ENCODE results near the gene NCKAP1. TPM values are rescaled to one million over a fixed set of nuclear protein-coding genes. Genes with fewer than 3 reads are reported as not detected.

NCKAP1 gene
- total and polyA plus RNA-seq, 2 donors (not counting 3 experiments of a cell fraction or from before 2014, with no cell fraction given) = 49.4 to 130 TPM

DNA sequence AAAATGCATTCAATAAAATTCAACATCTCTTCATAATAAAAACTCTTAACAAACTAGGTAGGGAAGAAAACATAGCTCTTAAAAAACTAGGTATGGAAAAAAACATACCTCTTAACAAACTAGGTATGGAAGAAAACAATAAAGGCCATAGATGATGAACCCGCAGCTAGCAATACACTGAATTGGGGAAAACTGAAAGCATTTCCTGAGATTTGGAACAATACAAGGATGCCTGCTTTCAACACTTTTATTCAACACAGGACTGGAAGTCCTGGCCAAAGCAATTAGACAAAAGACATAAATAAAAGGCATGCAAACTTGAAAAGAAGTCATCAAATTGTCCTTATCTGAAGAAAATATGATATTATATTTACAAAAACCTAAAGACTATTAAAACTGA is 67.8 kb downstream of the NCKAP1 start:
- Histone ChIP-seq H3K4me2 (ENCODE audit: insufficient read depth, low read length) (no peak overlapping the region), H2AFZ (ENCODE audit: low read depth, low read length) (no peak overlapping the region), H3K9me3 (replicated peaks; ENCODE audit: control insufficient read depth, insufficient read depth, low read length) (no peaks in the 10 kb centered on the region), H4K20me1 (replicated peaks; ENCODE audit: control insufficient read depth, extremely low read depth, insufficient read depth, low read length) (no peaks in the 10 kb centered on the region), H3K27ac (ENCODE audit: insufficient read depth, low read depth, low read length) (no peak overlapping the region), H3K36me3 (ENCODE audit: control insufficient read depth in 2 of 2, extremely low read depth in 1 of 2, insufficient read depth in 2 of 2, low read length in 2 of 2) (peaks cover 5 to 12% of the 10 kb centered on the region in 2 experiments), H3K4me3 (replicated peaks in 1 of 3; ENCODE audit: insufficient read depth in 1 of 3, low read depth in 1 of 3, low read length in 3 of 3) (no peak overlapping the region), H3K79me2 (ENCODE audit: control insufficient read depth, insufficient read depth, low read length) (peaks cover 27% of the 10 kb centered on the region), H3K9me1 (replicated peaks; ENCODE audit: control insufficient read depth, extremely low read depth, insufficient read depth, low read length) (no peaks in the 10 kb centered on the region), H3K4me1 (ENCODE audit: control insufficient read depth, extremely low read depth, insufficient read depth, low read length) (peaks cover 6% of the 10 kb centered on the region), H3K27me3 (ENCODE audit: control insufficient read depth in 2 of 2, insufficient read depth in 2 of 2, low read length in 2 of 2) (no peaks in the 10 kb centered on the region), H3K9ac (replicated peaks; ENCODE audit: extremely low read depth, insufficient read depth, low read length) (no peak overlapping the region)
- CTCF ChIA-PET = interaction anchor here (1.0 to 2.1 kb wide), 4 partner anchors 10 to 208 kb away, joined by 3 to 9 read pairs (median 5); no protein-coding TSS in a partner anchor
- DNase-seq (ENCODE audit: low read depth, low spot score) = peak; percentile 82
- POLR2A ChIA-PET = no interaction called here
- TF ChIP-seq, protein P1, sequence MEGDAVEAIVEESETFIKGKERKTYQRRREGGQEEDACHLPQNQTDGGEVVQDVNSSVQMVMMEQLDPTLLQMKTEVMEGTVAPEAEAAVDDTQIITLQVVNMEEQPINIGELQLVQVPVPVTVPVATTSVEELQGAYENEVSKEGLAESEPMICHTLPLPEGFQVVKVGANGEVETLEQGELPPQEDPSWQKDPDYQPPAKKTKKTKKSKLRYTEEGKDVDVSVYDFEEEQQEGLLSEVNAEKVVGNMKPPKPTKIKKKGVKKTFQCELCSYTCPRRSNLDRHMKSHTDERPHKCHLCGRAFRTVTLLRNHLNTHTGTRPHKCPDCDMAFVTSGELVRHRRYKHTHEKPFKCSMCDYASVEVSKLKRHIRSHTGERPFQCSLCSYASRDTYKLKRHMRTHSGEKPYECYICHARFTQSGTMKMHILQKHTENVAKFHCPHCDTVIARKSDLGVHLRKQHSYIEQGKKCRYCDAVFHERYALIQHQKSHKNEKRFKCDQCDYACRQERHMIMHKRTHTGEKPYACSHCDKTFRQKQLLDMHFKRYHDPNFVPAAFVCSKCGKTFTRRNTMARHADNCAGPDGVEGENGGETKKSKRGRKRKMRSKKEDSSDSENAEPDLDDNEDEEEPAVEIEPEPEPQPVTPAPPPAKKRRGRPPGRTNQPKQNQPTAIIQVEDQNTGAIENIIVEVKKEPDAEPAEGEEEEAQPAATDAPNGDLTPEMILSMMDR (IDR thresholded peaks at IDR 0.05; ENCODE audit: extremely low read depth in 1 of 2, insufficient read depth in 1 of 2, low read depth in 1 of 2, low read length in 2 of 2) = no peak
- TF ChIP-seq EZH2 (IDR thresholded peaks at IDR 0.05; ENCODE audit: borderline replicate concordance, low read depth, low read length, severe bottlenecking) (no peak), JUN (IDR thresholded peaks at IDR 0.05; ENCODE audit: borderline replicate concordance, insufficient read depth, insufficient read length, low read depth) (no peak), POLR2A (IDR thresholded peaks at IDR 0.05; ENCODE audit: low read depth, low read length) (no peak), POLR2AphosphoS5 (IDR thresholded peaks at IDR 0.05; ENCODE audit: insufficient read depth, low read depth, low read length) (no peak), MYC (IDR thresholded peaks at IDR 0.05; ENCODE audit: low read depth, low read length) (no peak)
- no TSS peak for BruUV-seq (replicated peaks)
- intact Hi-C loops (cut with micrococcal nuclease) (no loop called here), dilution Hi-C loops (cut with MboI; ENCODE audit: extremely low pct_ligation_motif_present, low sequenced_read_pairs) (no loop called here)
- FAIRE-seq = no peak

DNA sequence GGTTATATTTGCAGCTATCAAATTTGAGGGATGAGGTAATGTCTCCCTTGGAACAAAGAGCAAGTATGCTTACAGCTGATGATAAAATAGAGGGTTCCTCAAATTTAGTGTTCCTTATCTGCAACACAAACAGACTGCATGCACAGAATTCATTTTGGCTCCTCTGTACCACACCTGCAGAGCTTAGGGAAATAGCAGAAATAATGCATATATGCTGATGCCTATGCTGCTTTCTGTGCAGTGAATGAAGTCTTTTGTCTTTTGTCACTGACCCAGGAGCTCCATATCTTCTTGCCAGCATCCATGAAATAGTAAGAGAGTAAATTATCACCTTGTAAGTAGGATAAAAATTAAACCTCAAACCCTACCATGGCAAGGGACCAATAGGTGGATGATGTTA is 69.8 kb downstream of the NCKAP1 start:
- Histone ChIP-seq H3K9me1 (replicated peaks; ENCODE audit: control insufficient read depth, extremely low read depth, insufficient read depth, low read length) (no peaks in the 10 kb centered on the region), H3K27ac (ENCODE audit: insufficient read depth, low read depth, low read length) (no peak overlapping the region), H3K4me2 (ENCODE audit: insufficient read depth, low read length) (no peak overlapping the region), H3K36me3 (ENCODE audit: control insufficient read depth in 2 of 2, extremely low read depth in 1 of 2, insufficient read depth in 2 of 2, low read length in 2 of 2) (peaks cover 5 to 12% of the 10 kb centered on the region in 2 experiments), H3K9ac (replicated peaks; ENCODE audit: extremely low read depth, insufficient read depth, low read length) (no peak overlapping the region), H2AFZ (ENCODE audit: low read depth, low read length) (no peak overlapping the region), H3K9me3 (replicated peaks; ENCODE audit: control insufficient read depth, insufficient read depth, low read length) (no peaks in the 10 kb centered on the region), H3K79me2 (ENCODE audit: control insufficient read depth, insufficient read depth, low read length) (peaks cover 22% of the 10 kb centered on the region), H3K4me1 (ENCODE audit: control insufficient read depth, extremely low read depth, insufficient read depth, low read length) (peaks cover 6% of the 10 kb centered on the region), H3K27me3 (ENCODE audit: control insufficient read depth in 2 of 2, insufficient read depth in 2 of 2, low read length in 2 of 2) (no peaks in the 10 kb centered on the region), H3K4me3 (replicated peaks in 1 of 3; ENCODE audit: insufficient read depth in 1 of 3, low read depth in 1 of 3, low read length in 3 of 3) (no peak overlapping the region), H4K20me1 (replicated peaks; ENCODE audit: control insufficient read depth, extremely low read depth, insufficient read depth, low read length) (no peaks in the 10 kb centered on the region)
- no peak for DNase-seq (ENCODE audit: low read depth, low spot score)
- no peak for FAIRE-seq
- CTCF ChIA-PET = interaction anchor here (1.3 kb wide), 1 partner anchor 12 kb away, joined by 9 read pairs; no protein-coding TSS in a partner anchor
- no peak for TF ChIP-seq GATA2 (IDR thresholded peaks at IDR 0.05; ENCODE audit: insufficient read depth, insufficient read length, low read depth, low read length)
- no peak for TF ChIP-seq JUN (IDR thresholded peaks at IDR 0.05; ENCODE audit: borderline replicate concordance, insufficient read depth, insufficient read length, low read depth)
- TF ChIP-seq, protein P1 (IDR thresholded peaks at IDR 0.05; ENCODE audit: extremely low read depth in 1 of 2, insufficient read depth in 1 of 2, low read depth in 1 of 2, low read length in 2 of 2) = no peak
- TF ChIP-seq EZH2 (IDR thresholded peaks at IDR 0.05; ENCODE audit: borderline replicate concordance, low read depth, low read length, severe bottlenecking) = no peak
- TF ChIP-seq FOS (IDR thresholded peaks at IDR 0.05; ENCODE audit: borderline replicate concordance, insufficient read depth, low read length) = no peak
- no peak for TF ChIP-seq POLR2A (IDR thresholded peaks at IDR 0.05; ENCODE audit: low read depth, low read length)
- no peak for TF ChIP-seq POLR2AphosphoS5 (IDR thresholded peaks at IDR 0.05; ENCODE audit: insufficient read depth, low read depth, low read length)
- no peak for TF ChIP-seq MYC (IDR thresholded peaks at IDR 0.05; ENCODE audit: low read depth, low read length)
- no TSS peak for BruUV-seq (replicated peaks)
- POLR2A ChIA-PET = no interaction called here
- intact Hi-C loops (cut with micrococcal nuclease) (no loop called here), dilution Hi-C loops (cut with MboI; ENCODE audit: extremely low pct_ligation_motif_present, low sequenced_read_pairs) (no loop called here)

Data from endothelial cell of umbilical vein (primary cell).